HL-60 (cell line): ENCODE results near the gene SENP6.

Experiments
- DNase-seq, 2 experiments: peaks; one replicate each; pipeline ENCODE4 v3.0.0-alpha.2; 2010 to 2020; ENCODE audit warnings: low read depth in 1 of 2, low spot score in 1 of 2
- H3K27ac ChIP-seq: fragments of 250-450 bp; sonication (Bioruptor Pico); replicated peaks from 2 replicates; pipeline ENCODE4 v1.5.1; 2020; ENCODE audit warnings: mild to moderate bottlenecking, moderate library complexity
- H3K27me3 ChIP-seq: fragments of 250-450 bp; sonication (Bioruptor Pico); 2 replicates; pipeline ENCODE4 v1.5.1; 2021; ENCODE audit warnings: mild to moderate bottlenecking, moderate library complexity; ENCODE audit not compliant: insufficient read depth, poor library complexity, severe bottlenecking
- H3K4me3 ChIP-seq: replicated peaks from 2 replicates; pipeline ENCODE4 v1.5.1; 2011; ENCODE audit warnings: mild to moderate bottlenecking, control low read depth, low read length; ENCODE audit not compliant: insufficient read depth
- CTCF ChIP-seq: IDR thresholded peaks from one replicate; pipeline ENCODE4 v1.5.1; 2011; ENCODE audit warnings: low read length, control low read depth, inconsistent platforms; ENCODE audit not compliant: insufficient read depth
- GABPA ChIP-seq: IDR thresholded peaks from 2 replicates; pipeline ENCODE4 v1.6.1; 2012; ENCODE audit warnings: low read depth
- POLR2AphosphoS5 ChIP-seq: IDR thresholded peaks from 2 replicates; pipeline ENCODE4 v1.6.1; 2012; ENCODE audit warnings: low read depth
- REST ChIP-seq: IDR thresholded peaks from 2 replicates; pipeline ENCODE4 v1.6.1; 2012; ENCODE audit warnings: low read depth; ENCODE audit not compliant: insufficient replicate concordance
- SPI1 ChIP-seq: IDR thresholded peaks from 2 replicates; pipeline ENCODE4 v1.6.1; 2012; ENCODE audit warnings: low read depth, mild to moderate bottlenecking, borderline replicate concordance

SENP6 gene

GRCh38 chr6:75748003-75748742, 146.5 kb downstream of the SENP6 start:
- no peak for DNase-seq
- no peak overlapping the region for H3K27ac ChIP-seq
- peak; percentile 56; the same call in 1 of the 2 replicates for TF ChIP-seq SPI1
- no peak for TF ChIP-seq POLR2AphosphoS5

GRCh38 chr6:75748743-75749538, 147.3 kb downstream of the SENP6 start, which contains the start of gene MYO6:
TSS of gene MYO6 (plus strand) at chr6:75749239. CDS start at chr6:75817548, 68,309 bp downstream.
- TF ChIP-seq POLR2AphosphoS5: no peak
- no peak for TF ChIP-seq CTCF
- TF ChIP-seq SPI1: no peak
- Histone ChIP-seq H3K27me3 (peaks cover 21% of the 10 kb centered on the region), H3K27ac (no peak within 1 kb of the TSS), H3K4me3 (peak within 1 kb of the TSS; percentile 50)
- DNase-seq: peak in 1 of 2 experiments; percentile 14

More at GRCh38 chr6:75748003-75748742, 146.5 kb downstream of the SENP6 start:
- peak overlapping the region; percentile 50 for H3K4me3 ChIP-seq
- H3K27me3 ChIP-seq: peaks cover 21% of the 10 kb centered on the region

- no peak overlapping the region for H3K27ac ChIP-seq
- DNase-seq: no peak
These were observed 149.8 kb downstream of the SENP6 start for GRCh38 chr6:75751443-75751842.

GRCh38 chr6:75752365-75752764, 150.7 kb downstream of the SENP6 start:
- TF ChIP-seq SPI1 (no peak), GABPA (no peak), REST (no peak), POLR2AphosphoS5 (no peak), CTCF (no peak)
- Histone ChIP-seq H3K27ac (no peak overlapping the region), H3K27me3 (peaks cover 21% of the 10 kb centered on the region), H3K4me3 (no peak overlapping the region)
- DNase-seq: no peak

More at GRCh38 chr6:75751443-75751842, 149.8 kb downstream of the SENP6 start:
- Histone ChIP-seq H3K4me3 (no peak overlapping the region), H3K27me3 (peaks cover 21% of the 10 kb centered on the region)
- TF ChIP-seq GABPA: no peak
- no peak for TF ChIP-seq SPI1
- TF ChIP-seq CTCF: no peak
- no peak for TF ChIP-seq POLR2AphosphoS5
